Measurements from ENCODE around the gene MRPS35.

- TF ChIP-seq EZH2 (IDR thresholded peaks at IDR 0.05) (no peak), POLR2AphosphoS5 (IDR thresholded peaks at IDR 0.05; ENCODE audit: borderline replicate concordance, low read depth, low read length) (no peak), FOXP2 (optimal IDR thresholded peaks at IDR 0.05; ENCODE audit: control extremely low read depth, extremely low read length, insufficient read depth) (no peak)
Measured at GRCh38 chr12:27695556-27696292, 14.9 kb upstream of the MRPS35 start.
